A673 (cell line): ENCODE measurements around the gene C4orf50. TPM values are rescaled to one million over a fixed set of nuclear protein-coding genes. Genes with fewer than 3 reads are reported as not detected.

Experiments
- BruUV-seq: library from RNA; stranded (reverse); fragments of 400-500 nt; replicated peaks from 2 replicates; lab custom pipeline; 2021; lab: Mats Ljungman, UMichigan
- CTCF ChIA-PET: fragments of 300-600 bp; sonication (Branson Sonifier 250); formaldehyde crosslinking; loops from one replicate; lab custom pipeline; 2022; ENCODE audit warnings: antibody characterized with exemption; lab: Charles Lee
- POLR2A ChIA-PET: fragments of 300-600 bp; sonication (Branson Sonifier 250); formaldehyde crosslinking; loops from one replicate; lab custom pipeline; 2022; ENCODE audit warnings: antibody characterized with exemption; ENCODE audit not compliant: low non-redundant PET; lab: Charles Lee
- DNase-seq: peaks from one replicate; pipeline ENCODE4 v3.0.0-alpha.2; 2015; ENCODE audit warnings: low spot score
- H3K27ac ChIP-seq: fragments of 200-600 bp; sonication (generic); 2 replicates; pipeline ENCODE4 v1.5.1; 2016; ENCODE audit warnings: mixed run types, low read depth, mild to moderate bottlenecking, mixed read lengths, antibody characterized with exemption, low read length; ENCODE audit not compliant: poor library complexity, severe bottlenecking
- H3K27me3 ChIP-seq: fragments of 200-600 bp; sonication (generic); replicated peaks from 2 replicates; pipeline ENCODE4 v1.6.1; 2017; ENCODE audit warnings: mixed run types, low read depth, mild to moderate bottlenecking, mixed read lengths, antibody characterized with exemption, low read length; ENCODE audit not compliant: insufficient read depth, poor library complexity
- H3K36me3 ChIP-seq: fragments of 200-600 bp; sonication (generic); 2 replicates; pipeline ENCODE4 v1.6.1; 2016; ENCODE audit warnings: mixed run types, mild to moderate bottlenecking, mixed read lengths, antibody characterized with exemption, low read length; ENCODE audit not compliant: insufficient read depth, poor library complexity, severe bottlenecking
- H3K4me1 ChIP-seq: fragments of 200-600 bp; sonication (generic); 2 replicates; pipeline ENCODE4 v1.6.1; 2017; ENCODE audit warnings: mixed run types, mild to moderate bottlenecking, mixed read lengths, antibody characterized with exemption, low read length; ENCODE audit not compliant: insufficient read depth, poor library complexity, severe bottlenecking
- H3K4me3 ChIP-seq: fragments of 200-600 bp; sonication (generic); 2 replicates; pipeline ENCODE4 v1.5.1; 2016; ENCODE audit warnings: low read depth, mixed run types, mild to moderate bottlenecking, mixed read lengths, low read length; ENCODE audit not compliant: poor library complexity, severe bottlenecking
- H3K9me3 ChIP-seq: fragments of 200-600 bp; sonication (generic); 2 replicates; pipeline ENCODE4 v1.6.1; 2016; ENCODE audit warnings: mixed run types, low read depth, mild to moderate bottlenecking, mixed read lengths, antibody characterized with exemption, low read length; ENCODE audit not compliant: poor library complexity, severe bottlenecking
- CTCF ChIP-seq: fragments of 300-800, 200-600 bp; sonication (generic); conservative IDR thresholded peaks from 2 replicates; pipeline ENCODE4 v1.5.1; 2017; ENCODE audit warnings: low read depth, mild to moderate bottlenecking, antibody characterized with exemption, low read length, moderate library complexity, mixed read lengths
- EZH2 ChIP-seq: fragments of 200-600 bp; sonication (generic); IDR thresholded peaks from 2 replicates; pipeline ENCODE4 v1.6.1; 2017; ENCODE audit warnings: borderline replicate concordance, low read depth, mild to moderate bottlenecking, mixed read lengths, antibody characterized with exemption, low read length; ENCODE audit not compliant: poor library complexity, severe bottlenecking
- intact Hi-C: fragments of 100-400 bp; cut with micrococcal nuclease; formaldehyde crosslinking; loops from one replicate; pipeline ENCODE4 v1.10.0; 2022; ENCODE audit not compliant: unreplicated experiment
- total RNA-seq: library from RNA; stranded (reverse); gene quantifications from 2 replicates; pipeline ENCODE4 v1.2.3, GENCODE V29; 2021

C4orf50 gene
- total RNA-seq, 1 experiment from 2014 or later = not detected

GRCh38 chr4:6043843-6044242, 25.6 kb upstream of the C4orf50 start:
- intact Hi-C loops = no loop called here
- no peaks in the 10 kb centered on the region for H3K4me1 ChIP-seq
- no peaks in the 10 kb centered on the region for H3K36me3 ChIP-seq
- H3K9me3 ChIP-seq = no peaks in the 10 kb centered on the region
- no peak for DNase-seq
- TF ChIP-seq CTCF = no peak
- TF ChIP-seq EZH2 = no peak
- no TSS peak for BruUV-seq
- no peak overlapping the region for H3K27ac ChIP-seq
- peaks cover 63% of the 10 kb centered on the region for H3K27me3 ChIP-seq
- CTCF ChIA-PET = no interaction called here
- no peak overlapping the region for H3K4me3 ChIP-seq
- POLR2A ChIA-PET = no interaction called here

GRCh38 chr4:6043188-6043587, 25.0 kb upstream of the C4orf50 start:
- ChIA-PET POLR2A (no interaction called here), CTCF (no interaction called here)
- no peaks in the 10 kb centered on the region for H3K36me3 ChIP-seq
- no peak overlapping the region for H3K27ac ChIP-seq
- H3K4me3 ChIP-seq = no peak overlapping the region
- BruUV-seq = no TSS peak
- no peak for DNase-seq
- H3K9me3 ChIP-seq = no peaks in the 10 kb centered on the region
- H3K27me3 ChIP-seq = peaks cover 67% of the 10 kb centered on the region
- no peaks in the 10 kb centered on the region for H3K4me1 ChIP-seq
- TF ChIP-seq EZH2 (no peak), CTCF (no peak)
- intact Hi-C loops = no loop called here

- ChIA-PET CTCF (no interaction called here), POLR2A (no interaction called here)
- Histone ChIP-seq H3K36me3 (no peaks in the 10 kb centered on the region), H3K4me1 (no peaks in the 10 kb centered on the region), H3K27ac (no peak overlapping the region), H3K4me3 (no peak overlapping the region), H3K27me3 (peaks cover 60% of the 10 kb centered on the region), H3K9me3 (no peaks in the 10 kb centered on the region)
- no peak for DNase-seq
- no peak for TF ChIP-seq EZH2
- no peak for TF ChIP-seq CTCF
- BruUV-seq = no TSS peak
- intact Hi-C loops = no loop called here
These were observed 24.2 kb upstream of the C4orf50 start for GRCh38 chr4:6042293-6043063.
